ENCODE data around the gene DLEC1.
"Not testable (repeated sequence)": the region's sequence is repeated elsewhere in the genome, so short reads cannot be mapped to it uniquely, and the experiment has no call there.

The DLEC1 gene

DNA sequence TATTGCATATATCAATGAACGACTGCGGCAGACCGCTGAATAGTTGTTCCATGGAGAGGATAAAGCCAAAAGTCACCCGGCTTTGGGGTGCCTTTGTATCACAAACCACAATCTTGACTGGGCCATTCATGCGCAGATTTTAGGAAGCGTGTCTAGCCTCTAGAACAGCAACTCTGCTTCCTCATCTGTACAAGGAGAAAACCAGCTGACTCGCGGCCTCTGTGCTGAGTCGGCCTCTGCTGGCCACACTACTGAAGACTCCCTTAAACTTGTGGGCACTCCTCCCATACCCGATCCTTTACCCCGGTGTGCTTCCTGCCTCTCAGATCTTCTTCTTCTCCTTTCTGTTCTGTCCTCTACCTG, 872 bp downstream of the DLEC1 start:
- Mint-ChIP-seq H3K4me1 (peaks cover 29% of the 10 kb centered on the region), H3K4me3 (peak overlapping the region; percentile 79), H3K9me3 (peaks cover 7% of the 10 kb centered on the region), H3K27ac (peak overlapping the region; percentile 60), H3K27me3 (no peaks in the 10 kb centered on the region), H3K36me3 (peaks cover 2% of the 10 kb centered on the region)

DNA sequence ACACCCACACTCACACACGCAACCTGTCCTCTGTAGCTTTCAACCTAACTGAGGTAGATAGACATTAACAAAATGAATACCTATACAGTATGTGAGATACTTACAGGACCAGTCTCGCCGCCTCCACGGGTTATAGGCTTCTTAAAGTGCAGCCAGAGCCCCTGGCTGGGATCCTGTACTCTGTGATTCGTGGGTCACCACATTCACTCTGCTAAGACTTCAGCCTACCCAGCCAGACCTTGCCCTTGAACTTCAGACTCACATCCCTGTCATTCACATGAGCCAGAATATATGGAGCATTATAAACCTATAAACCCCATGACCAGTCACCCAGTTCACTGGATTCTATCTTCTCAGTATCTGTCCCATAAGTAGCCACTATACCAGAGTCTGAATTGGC, 1.4 kb downstream of the DLEC1 start:
- Mint-ChIP-seq H3K4me3 (peak overlapping the region; percentile 79), H3K4me1 (peaks cover 29% of the 10 kb centered on the region)

DNA sequence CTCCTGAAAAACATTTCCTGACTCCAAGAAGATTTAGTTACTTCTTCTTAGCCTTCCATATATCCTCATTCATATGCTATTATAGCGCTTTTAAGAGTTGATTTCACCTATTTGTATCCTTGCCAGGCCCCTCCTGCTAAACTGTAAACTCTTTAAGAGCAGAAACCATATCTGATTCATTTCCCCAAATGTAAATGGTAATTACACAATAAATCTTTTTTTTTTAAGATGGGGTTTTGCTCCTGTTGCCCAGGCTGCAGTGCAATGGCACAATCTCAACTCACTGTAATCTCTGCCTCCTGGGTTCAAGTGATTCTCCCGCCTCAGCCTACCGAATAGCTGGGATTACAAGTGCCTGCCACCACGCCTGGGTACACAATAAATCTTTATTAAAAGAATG, 4.5 kb downstream of the DLEC1 start:
- H3K27me3 Mint-ChIP-seq: no peaks in the 10 kb centered on the region
- no peak overlapping the region for H3K27ac Mint-ChIP-seq
- peaks cover 3% of the 10 kb centered on the region for H3K36me3 Mint-ChIP-seq
- peaks cover under 1% of the 10 kb centered on the region for H3K9me3 Mint-ChIP-seq
- H3K4me3 Mint-ChIP-seq: no peak overlapping the region
- H3K4me1 Mint-ChIP-seq: peaks cover 18% of the 10 kb centered on the region

More for the DNA sequence above, 1.4 kb downstream of the DLEC1 start:
- peaks cover 2% of the 10 kb centered on the region for H3K36me3 Mint-ChIP-seq
- H3K27me3 Mint-ChIP-seq: no peaks in the 10 kb centered on the region
- peak overlapping the region; percentile 60 for H3K27ac Mint-ChIP-seq
- H3K9me3 Mint-ChIP-seq: peaks cover 7% of the 10 kb centered on the region

DNA sequence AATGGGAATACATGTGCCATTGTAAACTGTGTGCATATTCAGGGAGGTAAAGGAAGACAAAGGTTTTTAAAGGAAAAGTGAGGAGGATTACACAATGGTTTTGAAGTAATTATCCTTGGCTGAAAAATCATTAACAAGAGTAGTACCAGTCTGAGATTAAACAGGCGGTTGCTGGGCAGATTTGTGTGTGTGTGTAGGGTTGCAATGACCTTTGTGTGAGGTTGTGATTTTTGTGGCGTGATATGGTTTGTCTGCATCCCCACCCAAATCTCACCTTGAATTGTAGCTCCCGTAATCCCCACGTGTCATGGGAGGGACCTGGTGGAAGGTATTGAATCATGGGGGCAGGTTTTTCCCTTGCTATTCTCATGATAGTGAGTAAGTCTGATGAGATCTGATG, 7.0 kb downstream of the DLEC1 start:
- no peaks in the 10 kb centered on the region for H3K27me3 Mint-ChIP-seq
- no peaks in the 10 kb centered on the region for H3K9me3 Mint-ChIP-seq
- H3K36me3 Mint-ChIP-seq: peaks cover 3% of the 10 kb centered on the region
- no peak overlapping the region for H3K27ac Mint-ChIP-seq
- H3K4me1 Mint-ChIP-seq: no peaks in the 10 kb centered on the region
- H3K4me3 Mint-ChIP-seq: no peak overlapping the region

DNA sequence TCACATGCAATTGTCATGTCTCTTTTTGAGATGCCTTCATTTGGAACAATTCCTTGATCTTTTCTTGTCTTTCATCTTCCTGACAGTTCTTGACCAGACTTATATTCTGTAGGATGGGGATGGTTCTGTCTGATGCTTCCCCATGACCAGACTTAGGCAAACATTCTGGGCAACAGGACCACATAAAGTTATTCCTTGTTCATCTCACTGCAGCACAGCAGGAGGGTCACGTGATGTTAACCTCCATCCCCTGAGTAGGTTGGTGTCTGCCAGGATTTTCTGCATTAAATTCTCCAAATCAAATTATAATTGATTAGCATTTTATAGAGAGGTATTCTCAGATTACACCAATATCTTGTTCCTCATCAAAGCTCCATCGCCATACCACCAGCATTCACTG, 7.8 kb downstream of the DLEC1 start:
- H3K4me1 Mint-ChIP-seq: no peaks in the 10 kb centered on the region
- no peaks in the 10 kb centered on the region for H3K27me3 Mint-ChIP-seq
- H3K27ac Mint-ChIP-seq: no peak overlapping the region
- H3K36me3 Mint-ChIP-seq: peaks cover 3% of the 10 kb centered on the region
- no peaks in the 10 kb centered on the region for H3K9me3 Mint-ChIP-seq
- H3K4me3 Mint-ChIP-seq: no peak overlapping the region

DNA sequence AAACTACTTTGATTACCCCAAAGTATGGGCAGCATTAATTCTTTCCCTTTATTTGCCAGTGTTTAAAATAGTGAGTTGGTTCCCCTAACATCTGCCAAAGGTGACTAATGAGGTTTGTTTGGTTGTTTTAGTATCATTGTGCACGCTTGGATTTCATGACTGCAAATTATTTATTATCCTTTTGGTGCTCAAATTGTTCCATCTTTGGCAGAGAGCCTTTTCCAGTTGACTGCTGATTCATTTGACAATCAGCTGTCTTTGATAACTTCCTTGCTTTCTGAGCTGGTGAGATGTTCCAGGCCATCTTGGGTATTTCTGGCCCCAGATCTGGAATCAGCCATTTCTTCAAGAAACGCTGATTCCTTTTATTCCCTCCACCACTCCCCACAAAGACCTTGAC, 8.9 kb downstream of the DLEC1 start:
- no peak overlapping the region for H3K4me3 Mint-ChIP-seq
- no peaks in the 10 kb centered on the region for H3K4me1 Mint-ChIP-seq
- H3K27ac Mint-ChIP-seq: no peak overlapping the region
- no peaks in the 10 kb centered on the region for H3K27me3 Mint-ChIP-seq
- peaks cover 3% of the 10 kb centered on the region for H3K36me3 Mint-ChIP-seq
- no peaks in the 10 kb centered on the region for H3K9me3 Mint-ChIP-seq

DNA sequence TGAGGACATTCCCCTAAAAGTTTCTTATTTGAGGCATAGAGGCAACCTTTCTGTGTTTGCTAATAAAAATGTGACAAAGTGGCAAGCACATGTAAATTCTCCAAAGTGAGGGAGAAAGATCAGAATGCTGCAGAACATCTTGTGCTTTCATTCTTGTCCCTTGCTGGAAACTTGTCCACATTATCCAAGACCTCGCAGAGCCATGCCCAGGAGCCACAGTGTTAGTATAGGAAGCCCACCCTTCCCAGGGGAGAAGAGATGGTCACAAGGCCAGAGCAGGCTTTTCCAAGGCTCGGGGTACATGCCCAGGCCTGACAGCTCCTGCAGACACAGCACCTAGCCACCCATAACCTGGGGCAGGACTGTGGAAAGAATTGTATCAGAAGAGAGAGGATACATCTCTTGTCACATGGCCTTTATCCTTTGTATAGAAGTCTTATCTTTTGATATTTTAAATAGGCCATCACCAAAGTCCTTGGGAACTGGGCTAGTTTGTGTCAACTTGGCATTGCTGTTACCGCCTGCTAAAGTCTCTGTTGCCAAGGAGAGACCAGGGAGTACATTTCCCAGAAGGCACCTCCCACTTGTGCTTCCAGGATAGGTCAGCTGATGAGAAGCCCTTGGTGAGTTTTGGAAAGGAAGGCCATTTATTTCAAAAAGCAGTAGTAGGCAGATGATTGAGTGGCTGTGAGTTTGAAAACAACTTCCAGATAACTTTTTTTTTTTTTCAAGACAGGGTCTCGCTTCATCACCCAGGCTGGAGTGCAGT, 10.5 kb downstream of the DLEC1 start:
- no peak overlapping the region for H3K4me3 Mint-ChIP-seq
- H3K27me3 Mint-ChIP-seq: no peaks in the 10 kb centered on the region
- H3K4me1 Mint-ChIP-seq: no peaks in the 10 kb centered on the region
- no peaks in the 10 kb centered on the region for H3K9me3 Mint-ChIP-seq
- H3K36me3 Mint-ChIP-seq: peaks cover 3% of the 10 kb centered on the region
- H3K27ac Mint-ChIP-seq: no peak overlapping the region

DNA sequence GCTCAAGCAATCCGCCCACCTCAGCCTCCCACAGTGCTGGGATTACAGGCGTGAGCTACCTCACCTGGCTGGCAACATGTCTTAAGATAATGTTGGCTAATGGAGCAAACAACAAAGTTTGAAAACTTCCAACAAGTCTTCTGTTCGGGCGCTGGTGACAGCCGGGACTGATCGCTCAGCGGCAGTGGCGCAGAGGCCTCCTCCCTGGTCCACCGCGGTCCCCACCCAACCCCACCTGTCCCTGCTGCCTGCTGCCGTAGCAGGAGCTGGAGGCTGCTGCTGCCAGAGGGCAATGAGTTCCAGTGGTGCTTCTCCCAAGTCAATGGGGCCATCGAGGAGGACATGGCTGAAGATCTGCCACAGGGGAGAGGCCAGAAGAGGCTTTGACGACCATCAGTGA, 12.1 kb downstream of the DLEC1 start:
- Mint-ChIP-seq H3K9me3 (no peaks in the 10 kb centered on the region), H3K27ac (no peak overlapping the region), H3K4me3 (no peak overlapping the region), H3K4me1 (no peaks in the 10 kb centered on the region), H3K36me3 (no peaks in the 10 kb centered on the region), H3K27me3 (no peaks in the 10 kb centered on the region)

DNA sequence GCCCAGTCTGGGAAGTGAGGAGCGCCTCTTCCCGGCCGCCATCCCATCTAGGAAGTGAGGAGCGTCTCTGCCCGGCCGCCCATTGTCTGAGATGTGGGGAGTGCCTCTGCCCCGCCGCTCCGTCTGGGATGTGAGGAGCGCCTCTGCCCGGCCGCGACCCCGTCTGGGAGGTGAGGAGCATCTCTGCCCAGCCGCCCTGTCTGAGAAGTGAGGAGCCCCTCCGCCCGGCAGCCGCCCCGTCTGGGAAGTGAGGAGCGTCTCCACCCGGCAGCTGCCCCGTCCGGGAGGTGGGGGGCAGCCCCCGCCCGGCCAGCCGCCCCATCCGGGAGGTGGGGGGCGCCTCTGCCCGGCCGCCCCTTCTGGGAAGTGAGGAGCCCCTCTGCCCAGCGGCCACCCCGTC, 14.3 kb downstream of the DLEC1 start:
- H3K9me3 Mint-ChIP-seq, H3K27me3 Mint-ChIP-seq, H3K36me3 Mint-ChIP-seq, H3K27ac Mint-ChIP-seq, H3K4me3 Mint-ChIP-seq, H3K4me1 Mint-ChIP-seq: not testable (repeated sequence)

DNA sequence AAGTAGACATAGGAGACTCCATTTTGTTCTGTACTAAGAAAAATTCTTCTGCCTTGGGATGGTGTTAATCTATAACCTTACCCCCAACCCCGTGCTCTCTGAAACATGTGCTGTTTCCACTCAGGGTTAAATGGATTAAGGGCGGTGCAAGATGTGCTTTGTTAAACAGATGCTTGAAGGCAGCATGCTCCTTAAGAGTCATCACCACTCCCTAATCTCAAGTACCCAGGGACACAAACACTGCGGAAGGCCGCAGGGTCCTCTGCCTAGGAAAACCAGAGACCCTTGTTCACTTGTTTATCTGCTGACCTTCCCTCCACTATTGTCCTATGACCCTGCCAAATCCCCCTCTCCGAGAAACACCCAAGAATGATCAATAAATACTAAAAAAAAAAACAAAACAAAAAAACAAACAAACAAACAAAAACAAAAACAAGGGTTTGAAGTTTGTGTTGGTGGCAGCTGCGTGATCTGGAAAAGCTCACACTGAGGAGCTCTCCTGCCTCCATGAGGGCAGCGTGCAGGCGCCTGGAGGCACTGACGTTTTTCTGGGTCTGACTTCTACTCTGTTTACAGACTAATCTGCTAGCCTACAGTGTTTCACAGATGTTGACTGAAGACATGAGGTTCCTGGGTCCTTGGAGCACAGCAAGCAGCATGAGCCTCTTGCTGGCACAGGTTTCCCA, 14.9 kb downstream of the DLEC1 start:
- not testable (repeated sequence) for H3K4me3 Mint-ChIP-seq, H3K27me3 Mint-ChIP-seq, H3K36me3 Mint-ChIP-seq, H3K9me3 Mint-ChIP-seq, H3K27ac Mint-ChIP-seq, H3K4me1 Mint-ChIP-seq

DNA sequence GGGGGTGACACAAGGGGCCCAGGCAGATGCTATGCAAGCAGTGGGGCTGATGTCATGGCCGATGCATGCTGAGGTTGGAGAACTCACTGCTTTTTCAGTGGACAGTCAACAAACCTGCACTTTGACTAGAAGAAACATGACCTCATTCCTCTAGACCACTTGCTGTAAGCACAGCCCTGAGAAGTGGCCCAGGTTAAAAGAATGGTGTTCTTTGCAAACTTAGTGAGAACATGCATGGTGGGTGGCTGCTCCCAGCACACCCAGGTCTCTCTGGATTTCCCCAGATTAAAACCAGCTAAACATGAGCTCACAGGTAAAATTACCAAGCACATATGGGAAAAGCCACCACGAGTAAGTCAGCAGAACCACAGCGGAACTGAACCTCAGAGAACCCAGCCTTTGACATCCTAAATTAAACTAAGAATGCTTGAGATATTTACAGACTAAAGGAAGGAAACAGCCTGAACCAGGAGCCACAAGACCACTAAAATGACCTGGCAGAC, 15.5 kb downstream of the DLEC1 start:
- Mint-ChIP-seq H3K4me1 (no peaks in the 10 kb centered on the region), H3K27me3 (no peaks in the 10 kb centered on the region), H3K36me3 (no peaks in the 10 kb centered on the region), H3K27ac (no peak overlapping the region), H3K4me3 (no peak overlapping the region), H3K9me3 (no peaks in the 10 kb centered on the region)

DNA sequence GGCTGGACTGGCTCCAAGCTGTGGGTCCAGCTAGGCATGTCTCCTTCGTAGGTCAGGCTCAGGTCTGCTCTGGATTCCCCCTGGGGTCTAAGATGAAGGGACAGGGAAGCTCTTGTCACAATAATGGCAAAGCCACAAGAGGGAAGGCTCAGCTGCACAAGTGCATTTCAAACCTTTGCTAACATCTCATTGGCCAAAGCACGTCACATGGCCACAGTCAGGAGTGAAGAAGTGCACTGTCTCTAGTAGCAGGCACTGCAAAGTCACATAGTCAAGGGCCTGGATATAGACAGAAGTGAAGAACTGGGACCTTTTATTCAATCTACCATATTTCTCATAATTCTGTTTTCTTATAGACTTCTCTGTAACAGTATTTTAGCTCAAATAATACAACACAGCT, 20.1 kb downstream of the DLEC1 start:
- H3K27me3 Mint-ChIP-seq: no peaks in the 10 kb centered on the region
- no peaks in the 10 kb centered on the region for H3K9me3 Mint-ChIP-seq
- no peak overlapping the region for H3K27ac Mint-ChIP-seq
- H3K36me3 Mint-ChIP-seq: no peaks in the 10 kb centered on the region
- H3K4me1 Mint-ChIP-seq: peaks cover 3% of the 10 kb centered on the region
- H3K4me3 Mint-ChIP-seq: no peak overlapping the region

DNA sequence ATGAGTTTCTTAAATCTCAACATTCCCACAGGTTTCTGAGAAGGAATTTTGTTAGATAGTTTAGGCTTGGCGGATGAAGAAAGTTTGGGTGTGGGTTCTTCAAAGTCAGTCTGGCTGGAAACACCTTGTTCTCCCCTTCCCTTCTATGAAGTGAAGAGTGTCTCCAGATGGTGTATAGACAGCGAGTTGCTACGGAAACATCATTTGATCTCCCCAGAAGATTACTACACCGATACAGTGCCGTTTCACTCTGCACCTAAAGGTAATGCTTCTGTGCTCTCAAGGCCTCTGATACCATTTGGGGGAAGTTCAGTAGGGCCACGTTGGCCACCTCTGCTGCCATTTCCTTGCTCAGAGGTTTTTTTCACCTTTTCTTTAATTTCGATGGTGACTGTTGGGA, 20.6 kb downstream of the DLEC1 start:
- H3K4me3 Mint-ChIP-seq: no peak overlapping the region
- H3K27me3 Mint-ChIP-seq: no peaks in the 10 kb centered on the region
- no peak overlapping the region for H3K27ac Mint-ChIP-seq
- H3K4me1 Mint-ChIP-seq: peaks cover 3% of the 10 kb centered on the region
- H3K36me3 Mint-ChIP-seq: no peaks in the 10 kb centered on the region
- H3K9me3 Mint-ChIP-seq: no peaks in the 10 kb centered on the region

DNA sequence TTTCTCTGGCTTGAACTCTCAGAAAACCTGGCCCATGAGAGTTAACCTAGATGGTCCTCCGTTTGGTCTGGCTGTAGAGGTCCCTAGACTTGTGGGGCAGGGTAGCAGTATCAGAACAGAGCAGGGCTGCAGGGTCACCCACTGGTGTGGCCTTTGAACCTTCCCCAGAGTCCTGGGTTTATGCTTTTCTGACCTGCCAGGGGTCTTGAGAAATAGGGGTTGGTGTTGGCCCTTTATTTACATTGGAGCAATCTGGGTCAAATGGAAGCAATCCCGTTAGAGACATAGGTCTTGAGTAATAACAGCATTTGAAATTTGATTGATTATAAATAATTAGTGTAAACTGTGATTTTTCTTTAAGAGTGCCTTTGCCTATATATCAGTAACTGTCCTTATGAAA, 23.8 kb downstream of the DLEC1 start:
- no peak overlapping the region for H3K27ac Mint-ChIP-seq
- peaks cover 1% of the 10 kb centered on the region for H3K36me3 Mint-ChIP-seq
- no peak overlapping the region for H3K4me3 Mint-ChIP-seq
- peaks cover 3% of the 10 kb centered on the region for H3K4me1 Mint-ChIP-seq
- no peaks in the 10 kb centered on the region for H3K9me3 Mint-ChIP-seq
- no peaks in the 10 kb centered on the region for H3K27me3 Mint-ChIP-seq

DNA sequence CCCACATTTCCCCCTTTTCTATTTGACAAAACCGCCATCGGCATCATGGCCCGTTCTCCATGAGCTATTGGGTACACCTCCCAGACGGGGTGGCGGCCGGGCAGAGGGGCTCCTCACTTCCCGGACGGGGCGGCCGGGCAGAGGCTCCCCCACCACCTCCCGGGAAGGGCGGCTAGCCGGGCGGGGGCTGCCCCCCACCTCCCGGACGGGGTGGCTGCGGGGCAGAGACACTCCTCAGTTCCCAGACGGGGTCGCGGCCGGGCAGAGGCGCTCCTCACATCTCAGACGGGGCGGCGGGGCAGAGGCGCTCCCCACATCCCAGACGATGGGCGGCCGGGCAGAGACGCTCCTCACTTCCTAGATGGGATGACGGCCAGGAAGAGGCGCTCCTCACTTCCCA, 25.4 kb downstream of the DLEC1 start:
- H3K9me3 Mint-ChIP-seq, H3K36me3 Mint-ChIP-seq, H3K4me3 Mint-ChIP-seq, H3K27ac Mint-ChIP-seq, H3K27me3 Mint-ChIP-seq, H3K4me1 Mint-ChIP-seq: not testable (repeated sequence)

DNA sequence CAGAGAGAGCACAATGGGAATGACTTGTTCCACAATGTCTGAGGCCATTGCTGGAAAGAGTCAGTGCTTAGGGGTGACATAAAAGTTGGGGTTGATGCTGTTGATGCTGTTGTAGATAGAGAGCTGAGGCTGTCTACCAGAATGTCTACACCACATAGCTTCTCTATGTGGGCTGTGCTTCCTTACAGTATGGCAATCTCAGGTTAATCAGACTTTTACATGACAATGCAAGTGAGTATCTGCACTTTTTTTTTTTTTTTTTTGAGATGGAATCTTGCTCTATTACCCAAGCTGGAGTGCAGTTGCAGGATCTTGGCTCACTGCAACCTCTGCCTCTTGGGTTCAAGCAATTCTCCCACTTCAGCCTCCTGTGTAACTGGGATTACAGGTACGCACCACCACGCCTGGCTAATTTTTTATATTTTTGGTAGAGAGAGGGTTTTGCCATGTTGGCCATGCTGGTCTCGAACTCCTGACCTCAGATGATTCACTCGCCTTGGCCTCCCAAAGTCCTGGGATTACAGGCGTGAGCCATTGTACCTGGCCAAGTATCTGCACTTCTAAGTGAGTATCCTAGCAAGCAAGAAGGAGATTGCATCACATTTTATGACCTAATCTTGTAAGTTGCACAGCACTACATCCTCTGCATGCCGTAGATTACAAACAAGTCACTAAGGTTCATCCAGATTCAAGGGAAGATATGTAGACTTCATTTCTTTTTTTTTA, 28.7 kb downstream of the DLEC1 start:
- Mint-ChIP-seq H3K27me3 (no peaks in the 10 kb centered on the region), H3K4me1 (no peaks in the 10 kb centered on the region), H3K4me3 (no peak overlapping the region), H3K36me3 (peaks cover 1% of the 10 kb centered on the region), H3K9me3 (no peaks in the 10 kb centered on the region), H3K27ac (no peak overlapping the region)

Data from activated naive CD4-positive, alpha-beta T cell treated with anti-CD3 and anti-CD28 coated beads, Interleukin-2, amount 50 U/mL, for 24 hours (primary cell).